Glomerular visceral epithelial cell (primary cell): ENCODE measurements around the gene MN1.

Experiments
- DNase-seq: peaks from one replicate; pipeline ENCODE4 v3.0.0-alpha.2; 2016; ENCODE audit errors: extremely low spot score

The MN1 gene

DNA sequence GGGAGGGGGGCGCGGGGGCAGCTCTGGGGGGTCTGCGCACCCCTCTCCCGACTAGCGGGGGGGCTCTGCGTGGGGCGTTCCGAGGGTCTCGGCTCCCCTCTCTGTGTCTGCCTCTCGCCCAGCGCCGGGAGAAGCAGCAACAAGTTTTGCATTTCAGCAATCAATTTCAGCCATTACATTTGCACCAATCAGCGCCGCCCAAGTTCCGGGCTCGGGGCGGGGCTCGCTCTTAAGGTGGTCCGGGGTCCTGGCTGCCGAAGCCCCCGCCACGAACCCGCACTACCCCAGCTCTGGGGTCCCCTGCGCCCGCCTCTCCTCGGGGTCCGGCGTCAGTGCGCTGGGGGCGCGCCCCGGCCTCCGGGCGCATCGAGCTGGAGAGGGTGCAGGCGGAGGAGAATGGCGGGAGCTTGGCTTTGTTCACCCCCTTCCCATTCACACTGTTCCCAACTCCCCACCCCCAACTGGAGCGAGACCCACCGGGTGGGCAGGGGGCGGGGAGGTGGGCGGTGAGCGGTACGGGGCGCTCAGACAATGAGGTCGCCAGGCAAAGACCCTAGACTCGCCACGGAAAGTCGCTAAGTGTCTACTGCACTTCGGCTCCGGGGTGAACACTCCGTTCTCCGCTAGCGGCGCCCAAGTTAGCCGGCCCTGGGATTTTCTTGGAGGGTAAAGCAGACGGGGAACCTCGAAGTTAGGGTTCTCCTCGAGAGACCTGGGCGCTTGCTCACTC is at the start of gene MN1:
TSS of gene MN1 (minus strand) at position 141 of the 730 bp plus-strand sequence. CDS start 1,213 bp downstream, outside the sequence.
- DNase-seq: peak; percentile 43

DNA sequence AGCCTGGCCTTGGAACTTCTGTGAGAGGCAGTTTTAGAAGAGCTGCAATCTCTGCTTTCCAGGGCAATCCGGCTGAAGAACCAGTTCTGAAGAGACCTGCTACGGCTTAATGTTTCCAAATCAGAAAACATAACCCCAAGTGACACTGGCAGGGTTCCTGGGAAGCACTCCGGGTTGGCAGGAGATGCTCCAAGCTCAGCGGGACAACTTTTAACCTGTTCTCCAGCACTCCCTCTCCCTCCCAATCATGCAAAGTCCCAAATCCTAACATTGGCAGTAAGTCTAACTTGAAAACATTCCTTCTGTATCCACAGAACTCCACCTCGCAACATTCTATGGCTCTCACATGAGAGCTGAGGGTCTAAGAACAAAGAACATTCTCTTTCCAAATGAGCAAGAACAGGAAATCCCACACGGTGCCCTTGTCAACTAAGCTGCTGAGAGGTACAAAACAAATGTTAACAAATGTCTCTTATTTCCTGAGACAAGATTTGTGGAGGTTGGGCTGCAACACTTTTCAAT is 48.5 kb upstream of the MN1 start:
- no peak for DNase-seq

DNA sequence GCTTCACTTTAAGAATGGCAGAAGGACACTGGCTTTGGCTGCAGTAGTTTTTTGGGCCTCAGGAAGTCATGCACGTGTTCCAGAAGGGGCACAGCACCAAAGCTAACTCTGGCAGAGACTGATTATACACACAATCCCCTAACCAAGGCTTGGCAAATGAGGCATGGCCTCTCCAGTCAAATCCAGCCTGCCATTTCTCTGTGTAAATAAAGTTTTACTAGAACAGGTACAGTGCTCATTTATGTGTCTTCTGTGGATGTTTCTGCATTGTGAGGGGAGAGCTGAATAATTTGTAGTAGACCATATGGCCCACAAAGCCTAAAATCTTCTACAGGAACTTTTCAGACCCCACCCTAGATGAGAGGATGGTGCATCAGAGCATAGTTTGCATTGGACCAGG is 46.4 kb upstream of the MN1 start:
- DNase-seq: no peak

DNA sequence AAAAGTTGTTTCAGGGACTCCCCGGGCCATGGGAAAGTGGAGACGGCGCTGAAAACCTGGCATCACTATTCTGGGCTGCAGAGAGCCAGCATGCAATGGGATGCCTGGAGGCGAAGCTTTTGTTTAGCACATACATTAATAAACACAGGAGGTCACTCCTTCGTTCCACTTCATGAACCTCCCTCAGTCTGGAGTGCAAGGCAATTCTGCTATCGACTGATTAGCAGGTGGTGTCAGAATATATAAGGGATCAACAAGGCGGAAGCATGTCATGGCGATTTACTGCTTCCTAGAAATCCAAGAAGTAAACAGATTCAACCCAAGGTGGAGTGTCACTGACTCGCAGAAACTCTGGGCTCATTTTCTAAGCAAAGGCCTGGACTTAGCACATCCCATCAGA is 45.4 kb upstream of the MN1 start:
- no peak for DNase-seq

DNA sequence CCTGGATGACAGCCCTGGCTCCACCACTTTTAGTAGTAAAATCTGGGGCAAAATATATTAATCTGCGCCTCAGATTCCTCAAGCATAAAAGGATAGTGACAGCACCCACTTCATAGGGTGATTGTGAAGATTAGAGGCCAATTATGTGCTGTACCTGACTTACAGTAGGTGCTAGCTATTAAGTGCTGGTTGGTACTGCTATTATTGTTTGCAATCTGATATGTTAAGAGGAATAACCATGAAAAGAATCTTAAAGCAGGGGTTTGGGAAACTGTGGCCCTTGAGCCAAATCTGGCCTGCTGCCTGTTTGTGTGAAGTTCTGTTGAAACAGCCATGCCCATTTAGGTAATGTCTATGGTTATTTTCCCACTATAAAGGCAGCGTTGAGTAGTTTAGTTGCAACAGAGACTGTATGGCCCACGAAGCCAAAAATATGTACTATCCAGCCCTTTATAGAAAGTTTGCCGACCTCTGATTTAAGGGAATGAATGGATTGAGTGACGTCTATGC is 44.7 kb upstream of the MN1 start:
- DNase-seq: no peak

DNA sequence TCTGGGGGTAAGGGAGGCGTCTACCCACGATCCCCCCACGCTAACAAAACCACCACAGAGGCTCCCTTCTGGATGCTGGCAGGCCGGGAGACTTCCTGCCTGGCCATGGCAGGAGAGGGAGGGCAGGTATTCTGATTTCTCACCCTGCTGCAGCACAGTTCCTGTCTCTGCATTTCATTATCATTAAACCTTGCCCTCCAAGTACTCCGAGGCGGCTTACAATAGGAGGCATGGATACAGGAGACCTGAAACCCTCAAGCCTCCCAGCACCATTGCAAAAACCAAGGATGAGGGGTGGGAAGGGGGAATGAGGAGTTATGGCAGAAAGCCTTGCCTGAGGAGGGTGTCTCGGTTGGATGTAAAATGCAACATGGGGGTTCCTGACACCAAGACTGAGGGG is 44.1 kb upstream of the MN1 start:
- no peak for DNase-seq

DNA sequence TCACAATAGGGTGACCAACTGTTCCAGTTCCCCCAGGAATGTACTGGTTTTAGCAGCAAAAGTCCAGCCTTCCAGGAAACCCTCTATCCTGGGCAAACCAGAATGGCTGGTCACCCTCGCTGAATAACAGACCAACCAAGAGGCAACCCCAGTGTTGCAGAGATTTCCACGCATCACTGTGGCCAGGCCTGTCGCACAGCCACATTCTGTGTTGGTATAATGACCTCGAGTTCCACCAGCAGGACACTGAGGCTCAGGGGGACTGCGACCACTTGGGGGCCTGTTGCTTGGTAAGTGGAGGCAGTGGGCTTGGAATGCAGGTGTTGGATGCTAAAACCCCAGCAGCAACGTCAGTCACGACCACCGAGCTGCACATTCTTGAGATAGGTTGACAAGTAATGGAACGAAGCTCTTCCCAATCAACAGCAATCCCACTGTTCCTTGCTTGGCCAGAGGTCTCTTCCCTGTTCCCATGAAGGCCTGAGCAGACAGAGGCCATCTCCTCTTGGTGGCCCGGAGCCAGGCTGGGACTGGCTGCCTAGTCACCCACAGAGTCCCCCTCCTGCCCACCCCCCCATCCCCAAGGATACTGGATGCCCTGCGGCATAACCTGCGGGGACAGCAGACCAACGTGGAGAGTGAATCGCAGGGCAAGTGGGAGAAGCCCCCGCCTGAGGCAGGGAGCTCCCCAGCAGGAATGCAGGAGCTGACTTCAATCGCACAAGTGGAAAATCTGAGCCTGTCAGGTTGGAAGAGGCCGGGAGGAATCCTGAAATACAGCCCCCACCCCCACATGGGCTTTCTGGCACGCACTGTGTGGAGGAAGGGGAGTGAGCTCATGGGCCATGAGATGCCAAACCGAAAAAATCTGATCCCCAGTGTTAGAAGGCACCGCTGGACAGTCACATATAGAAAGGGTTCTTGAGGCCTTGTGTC is 43.4 kb upstream of the MN1 start:
- DNase-seq: no peak

DNA sequence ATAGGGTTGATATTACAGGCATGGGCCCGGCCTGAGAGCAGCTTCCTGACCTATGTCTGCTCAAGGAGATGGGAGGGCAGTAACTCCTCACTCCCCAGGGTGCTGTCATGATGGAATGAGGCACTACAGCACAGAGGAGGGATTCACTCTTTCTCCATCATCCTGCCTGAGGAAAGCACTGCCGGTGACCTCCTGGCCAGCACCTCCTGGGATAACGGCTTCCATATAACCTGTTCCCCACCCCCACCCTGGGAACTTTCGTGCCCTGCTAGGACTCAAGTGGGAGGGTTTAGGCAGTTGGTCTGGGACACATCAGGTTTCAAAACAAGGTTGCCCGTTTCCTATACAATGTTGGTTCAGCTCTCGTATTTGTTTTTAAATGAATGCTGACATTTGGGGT is 42.7 kb upstream of the MN1 start:
- no peak for DNase-seq

DNA sequence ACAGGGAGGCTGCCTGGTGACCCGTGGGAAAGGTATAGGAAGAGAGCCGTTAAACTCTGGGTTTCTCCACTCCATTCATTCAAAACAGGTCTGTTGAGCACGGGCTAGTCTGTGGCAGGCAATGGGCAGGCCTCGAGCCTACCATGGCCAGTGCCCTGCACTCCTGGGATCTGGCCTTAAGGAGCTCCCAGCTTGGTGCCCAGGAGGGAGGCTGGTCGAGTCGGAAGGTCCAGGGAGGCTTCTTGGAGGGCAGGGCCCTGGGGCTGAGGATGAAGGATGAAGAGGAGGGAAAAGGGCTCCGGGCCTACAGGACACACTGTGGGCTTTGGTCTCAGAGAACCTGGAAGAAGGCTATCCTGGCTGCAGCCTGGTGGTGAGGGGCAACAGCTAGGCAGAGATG is 41.9 kb upstream of the MN1 start:
- no peak for DNase-seq

DNA sequence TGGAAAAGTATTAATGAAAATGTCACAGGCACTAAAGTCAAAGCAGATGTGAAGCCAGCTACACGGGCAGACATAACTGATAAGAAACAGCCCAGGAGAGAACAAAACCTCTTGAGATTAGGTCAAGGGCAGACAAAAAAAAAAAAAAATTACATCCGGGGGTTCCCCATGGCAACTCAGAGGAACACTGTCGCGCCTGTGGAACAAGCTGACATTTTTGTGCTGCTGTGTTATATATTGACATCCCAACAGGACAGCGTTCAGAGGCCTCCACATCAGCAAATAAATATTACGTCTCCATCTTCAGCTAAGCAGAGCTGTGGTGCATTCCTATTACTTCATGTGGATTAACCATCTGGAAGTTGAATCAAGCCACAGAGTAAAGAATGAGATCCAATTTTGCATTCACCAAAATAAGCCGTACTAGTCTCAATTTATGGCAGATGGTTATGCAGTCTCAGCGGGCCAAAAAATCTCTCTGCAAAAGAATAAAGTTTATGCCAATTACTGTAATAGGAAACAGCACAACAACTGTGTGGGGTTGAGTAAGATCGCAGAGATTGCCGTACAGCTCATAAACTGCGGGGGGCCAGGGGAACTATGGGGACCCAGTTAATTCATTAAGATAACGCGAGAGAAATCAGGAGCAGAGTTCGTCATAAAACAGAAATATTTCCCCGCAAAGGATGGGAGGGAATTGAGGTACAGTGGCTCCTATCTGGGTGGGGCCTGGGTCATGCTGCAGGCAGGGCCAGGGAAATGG is 41.3 kb upstream of the MN1 start:
- DNase-seq: no peak

DNA sequence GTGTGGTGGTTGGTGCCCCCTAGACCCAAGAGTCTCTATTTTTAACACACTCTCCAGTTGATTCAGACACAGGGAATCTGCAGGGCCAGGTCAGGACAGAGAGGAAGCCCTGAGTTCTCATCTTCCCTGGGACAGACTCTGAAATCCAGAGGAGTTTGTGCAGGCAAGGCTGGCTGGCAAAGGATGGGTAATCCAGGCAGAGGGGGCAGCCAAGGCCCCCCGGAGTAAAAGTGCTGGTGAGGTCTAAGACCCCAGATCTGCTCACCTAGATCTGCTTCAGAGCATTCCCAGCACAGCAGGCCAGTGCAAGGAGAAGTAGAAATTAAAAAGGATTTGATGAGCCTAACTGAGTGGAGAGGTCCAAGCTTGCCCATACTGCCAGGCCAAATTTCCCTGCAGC is 40.6 kb upstream of the MN1 start:
- no peak for DNase-seq

DNA sequence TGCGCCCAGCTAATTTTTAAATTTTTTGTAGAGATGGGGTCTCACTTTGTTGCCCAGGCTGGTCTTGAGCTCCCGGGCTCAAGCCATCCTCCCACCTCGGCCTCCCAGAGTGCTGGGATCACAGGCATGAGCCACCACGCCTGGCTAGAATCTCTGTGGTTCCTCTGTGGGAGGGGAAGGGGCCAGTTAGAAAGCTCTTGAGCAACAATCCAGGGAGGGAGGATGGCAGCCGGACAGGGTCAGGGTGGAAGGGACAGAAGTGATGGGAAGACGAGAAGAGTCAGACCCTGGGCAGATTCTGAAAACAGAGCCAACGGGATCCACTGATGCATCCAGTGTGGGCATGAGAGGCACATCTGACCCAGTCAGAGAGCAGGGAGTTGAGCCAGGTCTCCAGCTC is 38.9 kb upstream of the MN1 start:
- DNase-seq: no peak

DNA sequence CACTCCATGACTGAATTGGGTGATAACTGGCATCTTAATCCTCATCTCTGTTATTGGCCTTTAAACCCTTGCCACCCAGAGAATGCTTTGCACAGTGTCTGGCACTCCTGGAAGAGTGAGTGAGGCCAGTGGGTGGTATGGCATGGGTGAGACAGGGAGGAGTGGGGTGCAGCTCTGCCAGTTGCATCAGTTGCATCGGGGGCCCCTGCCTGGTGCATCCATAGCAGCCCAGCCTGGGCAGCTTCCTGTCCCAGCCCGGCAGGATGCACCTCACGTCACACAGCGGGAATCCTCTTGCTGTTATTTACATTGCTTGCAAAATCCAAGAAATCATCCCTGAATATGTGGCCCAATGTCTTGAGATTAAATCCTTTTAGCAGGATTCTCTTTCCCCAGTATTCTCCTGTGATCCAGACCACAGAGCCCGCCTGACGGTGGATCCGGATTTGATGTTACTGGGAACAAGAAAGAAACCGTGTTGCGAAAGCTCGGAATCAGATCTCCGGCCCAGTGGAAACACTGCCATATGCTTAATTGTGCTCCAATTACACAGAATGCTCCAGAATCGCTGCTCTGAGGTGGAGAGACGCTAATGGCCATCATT is 37.6 kb upstream of the MN1 start:
- DNase-seq: no peak

DNA sequence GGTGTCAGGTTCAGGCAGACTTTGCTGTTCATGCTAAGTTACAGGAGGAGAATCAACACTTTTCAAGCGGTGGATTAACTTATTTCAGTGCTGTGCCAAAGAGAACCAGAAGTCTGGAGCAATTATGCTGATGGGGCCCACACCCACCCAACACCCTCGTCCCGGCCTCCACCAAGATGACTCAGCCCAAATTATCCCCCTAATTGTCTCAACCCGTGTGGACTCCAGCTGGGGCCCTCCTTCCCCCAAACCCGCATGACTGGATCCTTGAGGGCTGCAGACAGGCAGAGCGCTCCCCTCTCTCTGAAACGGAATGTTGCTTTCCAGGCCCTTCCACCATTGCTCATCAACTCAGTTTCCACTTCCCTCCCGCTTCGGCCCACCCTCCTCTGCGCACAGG is 34.6 kb upstream of the MN1 start:
- DNase-seq: no peak

DNA sequence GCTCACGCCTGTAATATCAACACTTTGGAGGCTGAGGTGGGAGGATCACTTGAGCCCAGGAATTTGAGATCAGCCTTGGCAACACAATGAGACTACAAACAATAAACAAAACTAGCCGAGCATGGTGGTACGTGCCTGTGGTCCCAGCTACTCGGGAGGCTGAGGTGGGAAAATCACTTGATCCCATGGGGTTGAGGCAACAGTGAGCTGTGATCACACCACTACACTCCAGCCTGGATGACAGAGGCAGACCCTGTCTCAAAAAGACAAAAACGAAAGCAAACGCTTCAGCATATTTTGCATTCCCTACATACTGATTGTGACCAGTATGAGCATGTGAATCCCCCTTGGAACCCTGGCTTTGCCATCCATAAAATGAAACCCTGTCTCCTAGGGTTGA is 33.9 kb upstream of the MN1 start:
- DNase-seq: peak; percentile 11

DNA sequence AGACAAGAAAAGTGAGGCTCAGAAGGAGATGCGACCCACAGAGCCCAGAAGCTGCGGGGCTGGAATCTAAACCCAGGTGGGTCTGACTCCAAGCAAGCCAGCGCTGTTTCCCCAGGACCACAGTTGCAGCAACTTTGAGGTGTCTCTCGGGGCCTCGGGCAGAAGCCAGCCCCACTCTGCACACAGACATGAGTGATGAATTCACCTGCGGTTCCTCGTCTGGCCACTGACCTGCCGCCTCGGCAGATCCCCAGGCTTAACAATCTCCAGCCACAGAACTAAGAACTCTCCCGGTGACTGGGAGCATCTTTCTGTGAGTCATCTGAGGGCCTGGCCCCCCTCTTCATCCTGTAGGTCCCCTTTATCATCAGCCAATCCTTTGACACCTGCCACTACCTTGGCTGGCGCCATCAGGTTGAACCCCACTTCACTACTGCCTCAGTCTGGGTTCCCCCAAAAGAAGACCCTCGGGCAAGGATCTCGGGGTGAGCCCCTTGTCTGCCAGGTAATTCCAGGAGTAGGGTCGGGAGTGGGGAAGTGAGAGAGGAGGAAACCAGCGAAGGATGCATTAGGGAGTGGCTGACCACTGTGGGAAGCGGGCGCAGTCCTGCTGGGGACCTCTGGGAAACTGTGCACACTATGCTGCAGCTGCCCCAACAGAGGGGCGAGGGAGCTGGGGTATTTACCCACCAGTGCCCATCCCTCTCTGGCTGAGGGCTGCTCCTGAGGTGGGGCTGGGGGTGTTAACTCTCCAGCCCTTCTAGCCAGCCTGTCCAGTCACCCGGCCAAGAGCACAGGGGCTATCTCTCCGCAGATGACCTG is 33.0 kb upstream of the MN1 start:
- DNase-seq: no peak

DNA sequence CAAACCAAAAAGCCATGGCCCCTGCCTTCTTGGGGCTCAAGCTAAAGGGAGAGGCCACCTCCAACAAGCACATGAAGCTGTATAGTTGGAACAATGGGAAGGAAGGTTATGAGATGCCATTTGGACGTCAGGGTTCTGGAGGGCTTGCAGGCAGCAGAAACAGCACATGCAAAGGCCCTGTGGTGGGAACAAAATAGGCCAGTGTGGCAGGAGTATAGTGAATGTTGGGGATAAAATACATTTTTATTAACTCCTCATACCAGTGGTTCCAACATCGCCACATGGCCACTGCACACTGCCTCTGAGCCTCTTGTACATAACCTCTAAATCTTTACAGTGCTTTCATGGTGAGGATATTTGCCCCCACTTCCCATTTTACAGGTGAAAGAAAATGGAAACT is 32.2 kb upstream of the MN1 start:
- DNase-seq: no peak

DNA sequence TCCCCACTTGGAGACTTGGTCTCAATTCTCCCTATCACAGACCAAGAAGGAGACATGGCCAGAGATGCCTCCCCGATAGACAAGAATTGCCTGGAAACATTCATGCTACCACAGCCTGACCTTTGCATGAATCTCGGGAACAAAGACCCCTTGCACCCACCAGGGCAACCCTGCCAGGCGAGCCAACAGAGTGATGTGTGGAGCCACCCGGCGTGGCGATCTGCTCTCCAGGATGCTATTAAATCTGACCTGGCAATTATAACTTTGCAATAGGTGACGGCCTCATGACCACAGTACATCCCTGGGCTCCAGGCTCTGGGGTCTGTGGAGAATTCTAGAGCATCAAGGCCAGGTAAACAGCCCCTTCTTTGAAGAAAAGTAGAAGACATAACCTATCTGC is 31.1 kb upstream of the MN1 start:
- no peak for DNase-seq

DNA sequence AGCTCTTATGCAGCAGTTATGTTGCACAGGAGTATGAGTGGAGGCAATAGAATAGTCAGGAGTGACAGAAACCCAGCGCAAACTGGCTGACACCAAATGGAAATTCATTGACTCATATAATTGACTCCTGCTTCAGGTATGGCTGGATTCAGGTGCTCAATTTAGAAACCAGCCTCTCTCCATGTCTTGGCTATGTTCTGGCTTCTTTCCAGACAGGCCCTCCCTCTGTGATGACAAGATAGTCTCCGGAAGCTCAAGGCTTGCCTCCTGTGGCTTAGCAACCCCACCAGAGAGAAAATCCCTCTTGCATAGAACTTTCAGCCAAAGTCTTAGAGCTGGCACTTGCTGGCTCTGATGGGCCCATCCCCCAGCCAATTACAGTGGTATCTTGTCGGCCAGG is 28.1 kb upstream of the MN1 start:
- no peak for DNase-seq
